HG03442 (cell line): Measurements from ENCODE around the gene RIC3.

ENCODE experiments used
- ATAC-seq: cut with Tn5 transposase; IDR thresholded peaks from one replicate; pipeline ENCODE4 v1.9.1; 2021; ENCODE audit warnings: mild to moderate bottlenecking, moderate library complexity; ENCODE audit not compliant: unreplicated experiment

The RIC3 gene

DNA sequence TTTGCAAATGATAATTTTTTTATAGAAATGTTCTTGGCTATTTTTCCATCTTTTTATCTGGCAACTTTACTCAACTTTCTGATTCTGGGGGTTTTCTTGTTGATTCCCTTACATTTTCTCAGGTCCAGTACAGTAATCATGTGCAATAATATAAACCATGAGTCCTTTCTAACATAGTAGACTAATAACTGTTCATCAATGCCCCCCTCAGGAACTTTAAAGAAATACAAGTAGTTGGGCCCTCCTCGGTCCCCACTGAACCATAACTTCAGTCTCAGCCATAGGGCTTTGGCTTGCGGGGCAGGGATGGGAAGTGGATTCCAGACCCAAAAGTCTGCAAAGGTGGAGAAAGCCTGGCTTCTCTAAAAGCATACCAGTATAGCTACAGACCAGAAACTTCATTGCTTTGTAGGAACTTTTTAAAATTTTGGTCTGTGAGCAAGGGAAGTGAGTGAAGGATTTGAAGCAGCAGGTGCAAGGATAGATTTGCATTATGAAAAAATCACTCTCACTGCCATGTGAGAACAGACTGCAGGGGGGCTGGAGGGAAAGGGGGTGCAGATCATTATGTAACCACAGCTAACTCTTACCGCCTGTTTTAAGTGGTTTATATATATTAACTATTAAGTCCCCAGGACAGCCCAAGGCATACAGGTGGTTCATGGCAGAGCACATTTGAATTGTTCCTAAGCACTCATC lies 98.3 kb downstream of the RIC3 start:
- no peak for ATAC-seq

GRCh38 chr11:8069771-8070170 lies 99.1 kb downstream of the RIC3 start:
- no peak for ATAC-seq

DNA sequence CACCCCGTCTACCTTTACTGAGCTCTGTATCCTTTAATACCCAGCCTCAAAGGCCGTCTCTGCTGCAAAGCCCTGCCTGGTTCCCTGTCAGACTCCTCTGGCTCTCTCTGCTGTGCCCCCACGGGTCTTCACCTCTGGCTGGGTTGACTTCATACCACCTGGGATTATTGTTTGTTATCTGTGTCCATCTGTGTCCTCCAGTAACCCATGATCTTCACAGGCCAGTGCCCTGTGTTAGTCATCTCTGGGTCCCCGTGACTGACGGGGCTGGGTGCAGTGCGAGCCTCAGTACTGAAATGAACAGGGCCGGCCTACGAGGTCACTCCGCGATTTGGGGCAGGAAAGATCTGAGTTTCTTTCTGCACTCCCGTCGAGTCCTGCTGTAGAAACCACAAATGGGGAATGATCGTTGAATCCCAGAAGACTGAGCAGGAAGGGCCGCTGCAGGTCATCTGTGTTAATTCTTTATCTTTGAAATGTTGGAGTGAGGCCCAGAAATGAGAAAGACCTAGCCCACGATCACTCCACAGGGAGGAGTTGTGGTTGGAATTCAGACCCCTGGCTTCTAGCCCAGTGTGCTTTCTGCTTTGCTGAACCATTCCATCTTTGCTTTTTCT lies 100.1 kb downstream of the RIC3 start:
- ATAC-seq: no peak

GRCh38 chr11:8067929-8068575 lies 100.8 kb downstream of the RIC3 start:
- ATAC-seq: no peak

GRCh38 chr11:8067567-8067928 lies 101.3 kb downstream of the RIC3 start:
- no peak for ATAC-seq

DNA sequence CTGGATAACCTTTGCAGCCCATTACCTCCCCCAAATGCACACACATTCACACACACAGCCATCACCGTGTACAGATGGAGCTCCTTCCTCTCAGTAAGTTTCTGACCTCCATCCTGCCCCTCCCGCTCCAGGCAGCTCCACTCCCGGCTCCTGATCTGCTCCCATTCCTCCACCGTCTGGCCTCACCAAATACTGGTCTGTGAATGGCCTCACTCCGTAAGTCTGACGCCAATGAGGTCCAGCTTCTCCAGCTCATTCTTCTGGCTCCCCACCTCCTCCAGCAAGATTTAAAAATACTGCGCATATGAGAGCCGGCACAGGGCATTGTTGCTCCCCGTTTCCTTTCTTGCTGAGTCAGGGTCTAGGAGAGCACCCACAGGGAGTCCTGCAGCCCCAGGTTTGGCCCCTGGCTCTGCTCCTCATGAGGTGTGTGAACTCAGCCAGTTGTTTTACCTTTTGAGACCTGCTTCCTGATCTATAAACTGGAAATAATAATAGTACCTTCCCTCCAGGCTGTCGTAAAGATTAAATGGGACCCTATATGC lies 101.8 kb downstream of the RIC3 start:
- ATAC-seq: no peak

DNA sequence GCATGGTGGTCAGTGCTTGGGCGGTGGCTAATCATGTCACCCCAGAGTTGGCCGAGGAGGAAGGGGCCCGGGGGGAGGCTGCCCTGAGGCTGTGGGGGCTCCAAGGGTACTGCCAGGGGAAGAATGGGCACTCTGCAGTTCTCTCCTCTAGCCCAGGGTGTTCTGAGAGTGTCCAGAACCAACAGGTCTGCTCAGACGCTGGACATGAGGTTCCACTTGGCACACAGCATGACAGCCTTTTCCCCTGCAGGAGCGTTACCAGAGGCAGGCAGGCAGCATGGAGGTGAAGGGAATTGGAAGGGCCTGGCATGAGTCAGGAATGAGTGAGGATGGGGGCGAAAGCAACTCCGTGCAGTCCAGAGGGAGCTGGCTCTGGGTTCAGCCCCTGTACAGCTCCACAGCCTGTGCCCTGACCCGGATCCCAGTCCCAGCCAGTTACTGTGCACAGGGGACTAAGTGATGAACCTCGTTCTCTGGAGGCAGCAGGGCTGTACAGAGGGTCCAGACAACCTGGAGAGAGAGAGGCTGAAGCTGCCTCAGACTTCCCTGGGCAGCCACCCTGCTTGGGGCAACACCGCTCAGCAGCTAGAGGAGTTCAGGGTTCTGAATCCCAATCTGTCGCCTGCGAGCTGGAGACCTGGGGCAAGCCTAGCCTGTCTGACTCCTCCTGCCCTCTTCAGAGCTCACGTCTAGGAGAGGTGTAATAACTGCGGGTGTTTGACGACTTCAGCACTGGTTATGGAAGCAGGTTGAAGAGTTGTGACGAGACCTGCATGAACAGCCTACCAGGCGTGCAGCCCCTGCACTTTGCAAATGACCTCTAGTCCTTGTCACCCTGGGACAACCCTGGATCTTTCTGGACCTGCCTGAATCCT lies 102.6 kb downstream of the RIC3 start:
- ATAC-seq: no peak

- no peak for ATAC-seq
Measured at GRCh38 chr11:8065031-8065430, 103.8 kb downstream of the RIC3 start.

DNA sequence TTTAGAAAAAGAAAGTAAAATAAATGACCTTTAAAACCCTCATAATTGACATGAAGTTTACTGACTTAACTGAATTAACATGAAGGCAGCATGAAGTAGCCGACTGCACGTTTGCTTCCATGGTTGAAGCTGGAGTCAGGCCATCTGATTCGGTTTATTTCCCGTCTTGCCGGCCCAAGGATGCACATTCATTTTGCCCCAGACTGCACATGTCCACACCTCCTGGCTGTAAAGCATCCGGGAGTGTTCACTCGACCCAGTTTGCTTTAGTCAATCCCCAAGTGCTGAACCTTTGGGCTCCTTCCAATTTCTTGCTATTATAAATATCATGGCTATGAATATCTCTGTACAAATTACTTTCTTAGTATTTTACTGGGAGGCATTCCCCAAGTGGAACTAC lies 105.5 kb downstream of the RIC3 start:
- ATAC-seq: no peak

- no peak for ATAC-seq
Measured at GRCh38 chr11:8062781-8063257, 106.0 kb downstream of the RIC3 start.

DNA sequence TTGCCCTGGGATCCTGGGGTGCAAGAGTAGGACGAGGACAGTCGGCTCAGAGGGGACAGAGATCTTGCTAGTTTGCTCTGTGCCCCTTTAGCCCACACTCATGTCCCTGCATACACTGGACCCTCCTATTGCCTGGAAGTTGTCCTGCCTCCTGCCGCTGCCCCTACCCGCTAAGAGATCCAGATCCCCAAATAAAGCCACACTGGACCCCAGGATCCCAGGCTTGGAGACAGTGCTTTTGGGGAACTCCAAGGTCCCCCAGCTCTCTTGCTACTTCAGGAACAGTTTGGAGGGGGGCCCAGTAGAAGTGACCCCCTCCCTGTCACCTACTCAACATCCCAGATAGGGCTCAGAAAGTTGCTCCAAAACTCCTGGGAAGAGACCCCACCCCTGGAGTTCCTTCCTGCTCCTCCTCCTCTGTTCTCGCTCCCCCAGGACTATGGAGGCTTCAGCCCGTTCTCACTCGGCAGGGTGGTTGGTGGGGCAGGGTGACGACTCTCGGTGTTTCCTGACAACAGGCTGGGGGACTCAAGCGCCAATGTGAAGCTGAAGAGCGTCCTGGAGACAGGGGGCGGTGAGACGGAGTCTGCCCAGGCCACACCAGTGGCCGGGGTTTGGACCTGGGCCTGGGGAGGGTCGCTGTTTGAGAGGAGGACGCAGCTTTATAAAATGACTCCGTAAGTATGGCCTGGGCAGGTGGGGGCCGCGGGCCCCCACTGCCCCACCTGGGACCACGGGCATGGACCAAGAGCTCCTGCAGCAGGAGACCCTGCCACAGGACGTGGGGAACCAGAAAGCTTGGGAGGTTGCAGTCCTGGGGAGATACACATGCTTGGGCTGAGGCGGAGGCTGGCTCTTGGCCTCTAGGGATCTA lies 107.0 kb downstream of the RIC3 start:
- ATAC-seq: no peak

GRCh38 chr11:8060801-8061554 lies 107.8 kb downstream of the RIC3 start:
- no peak for ATAC-seq

GRCh38 chr11:8060146-8060719 lies 108.6 kb downstream of the RIC3 start:
- no peak for ATAC-seq

DNA sequence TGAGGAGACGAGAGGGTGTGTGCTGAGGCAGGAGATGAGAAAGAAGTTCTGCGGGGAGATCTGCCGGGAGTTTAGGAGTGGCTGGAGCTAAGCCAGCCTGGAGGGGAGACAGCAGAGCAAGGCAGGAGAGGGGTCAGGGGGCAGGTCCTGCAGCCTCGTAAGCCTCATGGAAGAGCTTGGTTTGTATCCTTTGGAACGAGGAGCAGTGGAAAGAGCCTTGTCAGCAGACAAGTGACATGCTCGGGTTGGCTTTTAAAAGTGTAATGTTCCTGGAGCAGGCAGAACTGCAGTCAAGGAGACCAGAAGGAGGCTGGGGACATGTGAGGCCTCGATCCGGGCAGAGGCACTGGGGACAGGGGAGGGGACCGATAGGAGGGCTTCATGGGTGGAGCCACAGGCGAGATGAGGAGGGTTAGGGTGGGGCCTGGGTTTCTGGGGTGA lies 109.2 kb downstream of the RIC3 start:
- no peak for ATAC-seq

DNA sequence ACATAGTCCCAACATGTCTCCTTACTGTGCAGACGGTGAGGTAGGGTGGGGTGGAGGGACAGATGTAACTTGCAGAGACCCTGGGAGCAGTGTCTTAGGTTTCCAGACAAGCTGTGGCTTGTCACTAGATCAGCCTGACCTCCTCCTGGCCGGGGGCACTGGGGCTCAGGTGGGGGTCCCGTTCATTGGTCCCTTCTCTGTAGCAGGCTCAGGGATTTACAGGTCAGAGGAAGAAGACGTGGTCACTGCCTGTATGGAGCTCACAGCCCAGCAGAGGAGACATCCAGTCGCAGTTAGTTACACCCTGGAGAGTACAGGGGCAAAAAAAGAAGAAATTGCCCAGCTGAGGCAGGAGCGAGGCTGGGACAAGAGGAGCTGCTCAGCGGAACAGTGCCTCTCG lies 109.8 kb downstream of the RIC3 start:
- no peak for ATAC-seq

DNA sequence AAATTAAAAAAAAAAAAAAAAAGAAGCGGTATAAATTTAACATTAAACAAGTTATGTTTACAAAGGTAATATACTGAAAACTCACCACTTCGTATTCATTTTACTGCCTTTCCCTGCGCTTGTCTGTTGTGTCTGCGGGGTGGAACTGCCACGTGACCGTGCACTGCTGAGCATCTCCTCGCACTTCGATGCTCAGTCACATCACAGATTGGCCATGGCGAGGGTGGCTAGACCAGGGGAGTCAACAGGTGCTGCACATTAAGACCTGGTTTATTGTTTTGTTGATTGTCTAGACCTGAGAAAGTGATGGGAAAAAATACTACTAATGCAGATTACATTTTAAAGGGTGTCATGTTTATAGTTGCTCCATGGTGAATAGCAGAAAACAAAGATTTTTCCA lies 110.6 kb downstream of the RIC3 start:
- no peak for ATAC-seq

- ATAC-seq: no peak
Measured at GRCh38 chr11:8056810-8057463, 111.9 kb downstream of the RIC3 start.
